Stimulated activated CD8-positive, alpha-beta memory T cell treated with anti-CD3 and anti-CD28 coated beads, Interleukin-4, amount 100 ng/mL, for 24 hours (primary cell): ENCODE data around the gene FBXO8.
A peak's percentile ranks its signal among the peaks of the same experiment; 100 is the strongest.
"Not testable (repeated sequence)": the region's sequence is repeated elsewhere in the genome, so short reads cannot be mapped to it uniquely, and the experiment has no call there.

Experiments
- DNase-seq: peaks from one replicate; pipeline ENCODE4 v3.0.0-alpha.2; 2020; ENCODE audit warnings: low read depth

FBXO8 gene, protein sequence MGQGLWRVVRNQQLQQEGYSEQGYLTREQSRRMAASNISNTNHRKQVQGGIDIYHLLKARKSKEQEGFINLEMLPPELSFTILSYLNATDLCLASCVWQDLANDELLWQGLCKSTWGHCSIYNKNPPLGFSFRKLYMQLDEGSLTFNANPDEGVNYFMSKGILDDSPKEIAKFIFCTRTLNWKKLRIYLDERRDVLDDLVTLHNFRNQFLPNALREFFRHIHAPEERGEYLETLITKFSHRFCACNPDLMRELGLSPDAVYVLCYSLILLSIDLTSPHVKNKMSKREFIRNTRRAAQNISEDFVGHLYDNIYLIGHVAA

DNA sequence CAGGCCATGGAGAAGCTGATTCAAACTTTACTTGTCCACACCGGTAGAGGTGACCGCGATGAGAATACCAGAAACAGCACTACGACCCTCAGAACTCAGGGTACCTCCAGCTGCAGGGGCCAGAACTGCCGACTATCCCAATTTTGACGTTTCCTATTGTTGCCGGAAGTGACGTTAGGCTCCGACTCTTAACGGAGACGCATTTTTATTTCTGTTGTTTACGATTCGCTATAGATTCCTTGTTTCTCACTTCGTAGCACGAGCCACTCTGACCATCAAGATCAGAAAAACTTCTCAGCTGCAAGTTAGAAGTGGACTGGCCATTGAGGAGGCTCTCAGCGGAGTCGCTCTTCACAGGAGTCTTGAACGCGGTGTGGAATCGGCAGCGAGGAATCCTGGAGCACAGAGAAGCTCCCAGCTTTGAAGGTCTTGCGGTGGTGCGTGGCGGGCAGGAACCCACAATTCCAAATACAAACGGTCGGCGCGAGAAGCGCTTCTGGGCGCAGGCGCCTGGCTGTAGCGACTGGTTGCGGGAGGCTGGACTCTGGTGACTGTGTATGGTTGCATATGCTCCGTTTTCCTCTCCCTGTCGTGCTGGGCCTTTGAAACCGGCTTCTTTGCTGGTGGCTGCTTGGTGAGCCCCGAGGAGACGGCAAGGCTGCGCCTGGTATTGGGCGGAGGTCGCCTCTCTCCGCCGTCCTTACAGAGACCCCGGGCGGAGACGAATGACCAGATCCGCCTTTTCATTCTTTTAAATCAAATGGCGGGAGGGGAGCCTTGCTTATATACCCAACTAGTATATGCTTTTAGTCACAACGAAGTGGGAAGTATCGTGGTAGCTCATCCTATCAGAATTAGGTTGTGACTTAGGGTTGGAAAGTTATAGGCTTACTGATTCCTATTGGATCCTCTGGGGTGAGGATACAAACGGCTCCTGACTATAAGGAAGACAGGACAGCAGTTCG lies at the start of gene FBXO8, which contains the start of gene CEP44:
TSS of gene FBXO8 (minus strand) at position 161 of the 965 bp plus-strand sequence. CDS start 20,575 bp downstream, outside the sequence.
TSS of gene CEP44 (plus strand) at position 405 of the 965 bp plus-strand sequence. CDS start 15,211 bp downstream, outside the sequence.
- DNase-seq: peak; percentile 30

DNA sequence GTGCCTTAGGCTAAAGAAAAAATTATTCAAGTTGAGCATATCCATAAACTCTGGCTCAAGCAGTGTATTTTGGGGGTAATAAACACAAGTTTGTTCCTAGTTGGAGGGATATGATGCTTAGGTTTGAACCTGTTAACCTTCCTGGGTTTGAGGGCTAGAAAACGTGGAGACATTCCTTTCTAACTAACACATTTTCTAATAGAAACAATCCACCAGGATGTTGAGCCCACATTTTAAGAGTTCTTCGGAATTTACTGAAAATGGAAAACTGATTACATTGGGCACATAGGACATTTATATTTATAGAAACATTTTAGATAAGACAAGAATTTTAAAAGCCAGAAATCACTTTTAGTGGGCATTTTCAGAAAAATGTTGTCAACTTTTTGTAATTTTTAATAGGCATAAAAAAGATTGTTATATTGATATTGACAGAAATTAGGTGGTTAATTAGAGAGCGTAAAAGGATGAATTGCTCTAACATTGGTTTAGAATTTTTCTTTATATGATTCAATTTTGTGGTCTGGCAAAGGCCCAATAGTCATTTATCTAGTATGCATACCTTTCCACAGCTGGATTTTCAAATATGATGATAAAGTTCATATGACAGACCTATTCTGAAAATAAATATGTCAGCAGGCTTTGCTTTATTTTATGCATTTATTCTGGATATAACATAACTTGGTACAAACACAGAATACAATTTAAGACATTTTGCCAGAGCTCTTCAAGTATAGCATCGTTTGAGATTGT lies 49.5 kb upstream of the FBXO8 start:
- no peak for DNase-seq

DNA sequence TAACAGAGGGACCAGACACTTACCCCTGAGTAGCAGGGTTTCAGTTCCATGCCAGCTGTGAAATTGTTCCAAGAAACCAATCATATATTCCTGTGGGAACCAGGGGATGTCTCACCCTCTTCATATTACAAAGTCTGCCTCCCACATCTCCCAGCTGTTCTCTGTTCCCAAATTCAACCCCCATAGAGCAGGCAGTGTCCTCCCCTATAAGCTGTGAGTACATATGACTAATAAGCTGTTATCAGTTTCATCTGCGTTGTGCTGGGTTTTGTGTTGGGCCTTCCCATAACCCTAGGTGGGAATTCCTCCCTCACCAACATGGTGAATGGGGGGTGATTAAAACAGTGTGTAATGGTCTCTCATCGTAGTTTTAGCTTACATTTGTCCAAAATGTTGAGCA lies 41.3 kb upstream of the FBXO8 start:
- DNase-seq: no peak

DNA sequence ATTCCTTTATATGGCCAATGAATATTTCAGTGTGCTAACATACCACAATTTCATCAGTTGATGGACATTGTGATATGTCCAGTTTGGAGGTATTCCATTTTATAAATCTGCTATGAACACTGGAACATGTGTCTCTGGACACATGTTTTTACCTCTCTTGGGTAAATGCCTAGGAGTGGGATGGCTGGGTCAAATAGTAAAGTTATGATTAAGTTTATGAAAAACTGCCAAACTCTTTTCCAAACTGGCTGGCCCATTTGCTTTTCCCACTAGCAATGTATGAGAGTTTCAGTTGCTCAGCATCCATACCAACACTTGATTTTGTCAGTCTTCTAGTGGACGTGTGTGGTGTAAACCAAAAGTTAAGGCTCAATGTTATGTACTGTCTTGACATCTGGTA lies 40.8 kb upstream of the FBXO8 start:
- DNase-seq: no peak

DNA sequence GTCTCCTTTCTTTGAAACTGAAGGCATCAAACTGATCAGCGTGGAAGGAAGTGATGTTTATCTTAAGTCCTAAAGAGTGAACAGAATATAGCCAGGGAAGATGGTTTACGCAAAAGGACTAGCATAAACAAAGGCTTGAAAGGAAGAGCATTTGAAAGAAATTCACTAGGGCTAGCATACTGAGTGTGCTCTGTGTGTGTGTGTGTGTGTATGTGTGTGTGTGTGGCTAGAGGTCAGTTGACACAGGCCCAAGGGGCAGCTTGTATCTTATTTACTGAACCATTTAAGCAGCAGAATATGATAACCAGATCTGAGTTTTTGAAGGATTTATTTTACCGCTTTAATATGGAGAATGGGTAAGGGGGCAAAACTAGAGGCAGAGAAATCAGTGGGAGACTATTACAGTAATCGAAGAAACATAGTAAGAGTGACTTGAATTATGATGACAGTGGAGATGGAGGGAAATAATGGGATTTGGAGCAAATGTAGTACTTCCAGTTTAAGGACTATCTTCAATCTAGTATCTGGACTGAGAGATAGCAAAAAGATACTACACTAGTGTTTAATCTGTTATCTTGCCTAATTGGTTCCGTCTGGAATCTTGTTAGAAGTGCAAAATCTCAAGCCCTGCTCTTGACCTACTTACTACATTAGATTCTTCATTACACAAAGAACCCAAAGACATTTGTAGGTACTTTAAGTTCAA lies 37.2 kb upstream of the FBXO8 start:
- DNase-seq: no peak

DNA sequence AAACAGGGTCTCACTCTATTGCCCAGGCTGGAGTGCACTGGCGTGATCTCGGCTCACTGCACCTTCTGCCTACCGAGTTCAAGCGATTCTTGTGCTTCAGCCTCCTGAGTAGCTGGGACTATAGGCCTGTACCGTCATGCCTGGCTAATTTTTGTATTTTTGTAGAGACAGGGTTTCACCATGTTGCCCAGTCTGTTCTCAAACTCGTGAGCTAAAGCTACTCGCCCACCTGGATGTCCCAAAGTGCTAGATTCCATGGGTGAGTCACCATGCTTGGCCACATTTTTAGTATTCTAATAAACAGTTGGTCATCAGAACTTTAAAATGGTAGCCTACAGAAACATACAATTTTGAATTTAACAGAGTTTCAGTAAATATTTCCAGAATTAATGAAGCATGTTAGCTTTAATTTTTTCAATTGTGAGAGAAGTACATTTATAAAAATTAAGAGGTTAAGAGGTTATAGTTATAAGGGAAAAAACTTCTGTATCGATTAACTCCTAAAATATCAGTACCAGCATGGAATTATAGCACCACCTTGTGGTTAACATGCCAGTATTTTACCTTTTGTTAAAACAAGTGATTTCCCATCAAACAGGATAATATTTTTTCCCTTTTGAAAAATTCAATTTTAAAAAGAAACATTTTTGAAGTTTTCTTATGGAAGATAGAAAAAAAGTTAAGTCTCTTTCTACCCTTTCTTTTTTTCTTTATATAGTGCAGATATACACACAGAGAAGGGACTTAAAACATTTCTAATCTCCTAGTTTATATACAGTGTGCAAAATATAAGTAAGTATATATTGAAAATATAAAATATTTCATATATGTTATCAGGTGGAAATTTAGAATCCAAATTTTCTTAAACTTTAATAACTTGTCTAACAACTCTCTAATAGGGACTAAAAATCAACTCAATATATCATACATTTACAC lies 35.6 kb upstream of the FBXO8 start:
- no peak for DNase-seq

DNA sequence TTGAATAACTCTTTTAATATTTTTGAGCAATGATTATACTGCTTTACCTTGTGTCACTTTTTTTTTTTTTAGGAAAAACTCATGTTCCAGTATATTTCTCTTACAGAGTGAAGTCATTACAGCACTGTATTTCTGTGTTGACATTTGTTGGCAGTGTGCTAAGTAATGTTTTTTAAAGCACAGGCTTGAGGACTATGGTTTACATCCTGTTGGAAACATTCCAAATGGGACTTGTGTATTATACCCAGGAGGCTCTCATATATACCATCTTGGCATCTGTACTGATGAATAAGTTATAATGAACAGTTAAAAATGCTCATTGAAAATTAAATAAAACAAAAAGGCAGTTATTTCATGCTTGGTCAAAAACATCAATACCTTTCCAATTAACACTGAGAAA lies 34.1 kb upstream of the FBXO8 start:
- DNase-seq: no peak

DNA sequence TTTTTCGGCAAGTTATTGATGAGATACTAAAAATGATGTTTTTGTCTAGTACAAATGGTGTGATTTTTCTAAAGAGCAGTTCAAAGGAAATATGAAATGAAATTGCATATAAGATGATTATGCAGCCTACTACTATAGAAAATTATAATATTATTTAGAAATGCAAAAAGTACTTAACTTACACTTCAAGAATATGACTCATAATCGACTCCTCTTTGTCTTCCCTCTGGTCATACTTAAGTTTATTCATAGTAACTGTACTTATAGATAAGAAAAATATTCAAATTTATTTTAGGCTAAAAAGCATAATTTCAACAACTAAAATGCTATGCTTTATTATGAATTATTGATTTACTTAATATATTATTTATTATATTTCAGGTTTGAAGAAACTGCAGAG lies 33.5 kb upstream of the FBXO8 start:
- no peak for DNase-seq

DNA sequence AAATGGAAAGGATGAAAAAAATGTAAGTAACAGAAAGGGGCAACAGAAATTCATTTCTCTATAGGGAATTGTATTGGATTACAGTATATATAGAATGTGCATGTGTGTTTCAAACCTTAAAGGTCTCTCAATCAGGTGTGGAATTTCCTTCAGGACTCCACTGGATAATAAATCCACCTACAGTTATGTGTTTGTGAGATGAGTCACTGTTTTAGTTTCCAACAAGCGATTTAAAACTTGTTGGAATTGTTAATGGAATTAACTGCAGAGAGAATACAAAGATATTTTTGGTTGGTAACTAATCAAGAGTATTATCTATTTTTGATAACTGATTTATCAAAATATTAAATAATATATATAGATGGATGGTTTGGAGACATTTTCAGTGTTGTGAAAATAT lies 33.1 kb upstream of the FBXO8 start:
- no peak for DNase-seq

DNA sequence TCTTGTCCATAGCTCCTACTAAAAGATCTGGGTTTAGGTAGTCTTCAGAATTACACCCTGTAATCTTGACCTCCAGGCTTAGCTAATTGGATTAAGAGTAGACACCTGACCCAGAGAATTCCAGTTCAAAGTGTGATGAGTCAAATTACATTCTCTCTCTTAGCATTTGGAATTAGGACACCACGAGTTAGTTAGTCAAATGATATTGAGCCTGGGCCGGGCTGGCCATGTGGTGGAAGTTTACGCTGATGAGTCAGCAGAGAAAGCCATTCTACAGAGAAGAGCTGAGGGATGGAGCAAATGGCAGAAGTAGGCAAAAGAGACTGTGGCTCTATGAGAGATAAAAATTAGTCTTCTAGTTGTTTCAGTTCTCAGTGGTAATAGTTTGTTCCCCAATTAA lies 31.3 kb upstream of the FBXO8 start:
- DNase-seq: no peak

DNA sequence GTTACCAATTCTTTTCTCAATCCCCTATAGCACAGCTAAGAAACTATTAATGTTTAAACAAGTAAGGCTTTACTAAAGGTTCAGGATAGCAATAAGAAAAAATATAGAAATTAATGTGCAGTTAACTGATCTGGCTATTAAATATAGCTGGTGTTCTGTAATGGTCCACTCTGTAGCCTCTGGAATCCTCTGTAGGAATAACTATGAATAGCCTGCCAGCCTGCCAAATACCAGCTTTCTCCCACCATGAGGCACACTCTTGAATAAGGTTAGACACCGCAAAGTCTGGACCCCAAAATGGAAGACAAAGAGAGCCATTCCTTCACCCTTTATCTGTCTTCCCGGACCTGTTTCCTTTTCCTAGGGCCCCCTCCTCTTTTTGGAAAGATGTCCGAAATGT lies 30.8 kb upstream of the FBXO8 start:
- no peak for DNase-seq

DNA sequence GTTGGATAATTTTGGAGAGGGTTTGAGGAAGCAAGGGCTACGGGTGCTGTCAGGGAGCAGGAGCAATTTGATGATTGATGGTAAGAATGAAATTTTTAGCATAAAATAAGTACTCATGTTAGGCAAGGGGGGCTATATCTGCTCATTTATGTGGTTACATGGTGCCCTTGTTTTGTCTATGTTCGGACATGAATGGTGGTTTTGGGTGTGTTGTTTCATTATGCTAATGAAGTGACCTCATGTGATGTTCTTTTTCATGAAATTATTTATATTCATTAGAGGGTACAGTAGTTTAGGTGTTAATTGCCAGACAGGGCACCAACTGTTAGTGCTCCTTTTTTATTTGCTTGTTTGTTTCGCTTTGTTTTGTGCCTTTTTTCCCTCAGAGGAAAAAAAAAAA lies 29.5 kb upstream of the FBXO8 start:
- no peak for DNase-seq

DNA sequence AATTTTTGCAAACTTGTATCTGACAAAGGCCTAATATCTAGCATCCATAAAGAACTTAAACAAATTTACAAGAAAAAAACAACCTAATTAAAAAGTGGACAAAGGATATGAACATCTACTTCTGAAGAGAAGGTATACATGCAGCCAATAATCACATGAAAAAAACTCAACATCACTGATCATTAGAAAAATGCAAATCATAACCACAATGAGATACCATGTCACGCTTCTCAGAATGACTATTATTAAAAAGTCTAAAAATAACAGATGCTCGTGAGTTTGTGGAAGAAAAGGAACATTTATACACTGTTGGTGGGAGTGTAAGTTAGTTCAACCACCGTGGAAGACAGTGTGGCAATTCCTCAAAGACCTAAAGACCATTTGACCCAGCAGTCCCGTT lies 24.2 kb upstream of the FBXO8 start:
- DNase-seq: no peak

DNA sequence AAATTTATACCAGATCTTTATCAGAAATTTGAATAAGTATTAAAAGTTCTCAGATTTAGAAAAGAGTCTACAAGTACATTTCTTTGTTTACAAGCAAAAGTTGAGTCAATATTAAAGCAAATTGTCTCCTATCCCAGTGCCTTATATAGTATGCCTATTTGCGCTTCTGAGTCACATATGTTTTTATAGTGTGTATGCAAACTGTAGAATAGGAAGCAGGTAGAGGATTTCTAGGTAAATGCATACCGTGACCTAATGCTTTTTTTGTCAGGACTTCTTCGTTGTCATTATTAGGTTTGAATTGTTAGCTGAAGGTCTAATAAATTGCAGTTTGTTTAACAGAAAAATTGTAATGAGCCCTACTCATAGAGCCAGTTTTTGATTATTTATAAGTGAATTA lies 22.5 kb upstream of the FBXO8 start:
- no peak for DNase-seq

DNA sequence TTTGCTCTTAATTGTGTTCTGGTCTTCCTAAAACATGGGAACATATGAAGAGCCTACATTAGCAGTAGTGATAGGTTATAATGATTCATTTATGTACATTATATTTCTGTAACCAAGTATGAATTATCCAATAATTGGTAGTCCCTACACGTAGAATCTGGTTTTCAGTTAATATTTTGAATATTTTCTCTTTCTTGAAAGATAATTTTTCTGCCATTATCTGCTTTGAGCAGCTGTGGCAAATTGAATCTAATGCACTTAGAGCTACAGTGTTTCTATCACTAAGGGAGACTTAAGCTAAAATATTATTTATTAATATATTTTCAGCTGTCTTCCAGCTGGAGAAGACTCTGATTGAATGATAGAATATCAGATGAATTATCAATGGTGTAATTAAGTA lies 21.2 kb upstream of the FBXO8 start:
- no peak for DNase-seq

DNA sequence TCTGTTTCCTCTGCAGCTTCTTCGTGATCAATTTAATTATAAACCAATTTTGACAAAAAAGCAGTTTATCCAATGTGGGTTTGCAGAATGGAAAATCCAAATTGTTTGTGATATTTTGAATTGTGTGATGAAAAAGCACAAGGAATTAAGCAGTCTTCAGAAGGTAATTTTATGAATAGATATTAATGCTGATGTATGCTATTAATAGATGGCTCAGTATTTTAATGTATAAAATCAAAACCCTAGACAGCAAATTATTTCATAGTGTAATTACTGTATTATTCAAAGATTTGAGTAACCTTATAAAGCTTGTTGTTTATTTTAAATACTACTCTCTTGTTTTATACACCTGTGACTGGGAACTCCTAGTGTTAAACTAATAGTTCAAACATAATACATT lies 20.2 kb upstream of the FBXO8 start:
- no peak for DNase-seq

DNA sequence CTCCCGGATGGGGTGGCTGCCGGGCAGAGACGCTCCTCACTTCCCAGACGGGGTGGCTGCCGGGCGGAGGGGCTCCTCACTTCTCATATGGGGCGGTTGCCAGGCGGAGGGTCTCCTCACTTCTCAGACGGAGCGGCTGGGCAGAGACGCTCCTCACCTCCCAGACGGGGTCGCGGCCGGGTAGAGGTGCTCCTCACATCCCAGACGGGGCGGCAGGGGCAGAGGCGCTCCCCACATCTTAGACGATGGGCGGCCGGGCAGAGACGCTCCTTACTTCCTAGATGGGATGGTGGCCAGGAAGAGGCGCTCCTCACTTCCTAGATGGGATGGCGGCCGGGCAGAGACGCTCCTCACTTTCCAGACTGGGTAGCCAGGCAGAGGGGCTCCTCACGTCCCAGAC lies 11.7 kb upstream of the FBXO8 start:
- DNase-seq: not testable (repeated sequence)

DNA sequence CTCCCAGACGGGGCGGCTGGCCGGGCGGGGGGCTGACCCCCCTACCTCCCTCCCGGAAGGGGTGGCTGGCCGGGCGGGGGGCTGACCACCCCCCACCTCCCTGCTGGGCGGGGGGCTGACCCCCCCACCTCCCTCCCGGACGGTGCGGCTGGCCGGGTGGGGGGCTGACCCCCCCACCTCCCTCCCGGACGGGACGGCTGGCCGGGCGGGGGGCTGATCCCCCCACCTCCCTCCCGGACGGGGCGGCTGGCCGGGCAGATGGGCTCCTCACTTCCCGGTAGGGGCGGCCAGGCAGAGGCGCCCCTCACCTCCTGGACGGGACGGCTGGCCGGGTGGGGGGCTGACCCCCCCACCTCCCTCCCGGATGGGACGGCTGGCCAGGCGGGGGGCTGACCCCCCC lies 11.2 kb upstream of the FBXO8 start:
- DNase-seq: not testable (repeated sequence)

DNA sequence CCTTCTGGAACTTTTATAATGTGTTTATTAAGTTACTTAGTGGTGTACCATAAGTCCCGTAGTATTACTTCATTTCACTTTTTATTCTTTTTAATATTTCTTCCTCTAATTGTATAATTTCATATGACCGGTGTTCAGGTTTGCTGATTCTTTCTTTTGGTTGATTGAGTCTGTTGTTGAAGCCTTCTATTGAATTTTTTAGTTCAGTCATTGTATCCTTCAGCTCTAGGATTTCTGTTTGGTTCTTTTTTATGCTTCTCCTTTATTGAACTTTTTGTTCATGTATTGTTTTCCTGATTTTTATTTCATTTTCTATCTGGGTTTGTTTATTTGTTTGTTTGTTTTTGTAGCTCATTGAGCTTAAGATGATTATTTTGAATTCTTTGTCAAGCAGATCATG lies 9.0 kb upstream of the FBXO8 start:
- no peak for DNase-seq

DNA sequence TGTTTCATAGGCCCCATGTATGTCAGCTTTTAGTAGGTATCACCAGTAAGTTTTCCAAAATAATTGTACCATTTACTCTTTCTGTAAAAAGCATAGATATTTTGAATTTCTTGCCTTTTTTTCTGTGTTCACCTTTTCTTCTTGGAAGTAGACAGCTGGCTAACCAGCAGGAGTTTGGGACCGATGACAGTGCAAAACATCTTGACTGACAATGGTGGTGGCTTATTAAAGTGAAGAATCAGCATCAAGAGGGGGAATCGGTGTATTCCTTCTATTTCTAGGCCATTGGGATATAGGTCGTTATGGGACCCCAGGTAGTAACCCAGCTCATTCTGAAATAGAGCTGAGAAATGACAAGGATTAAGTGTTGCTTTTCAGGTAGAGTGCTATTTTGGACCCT lies 3.4 kb upstream of the FBXO8 start:
- DNase-seq: no peak

DNA sequence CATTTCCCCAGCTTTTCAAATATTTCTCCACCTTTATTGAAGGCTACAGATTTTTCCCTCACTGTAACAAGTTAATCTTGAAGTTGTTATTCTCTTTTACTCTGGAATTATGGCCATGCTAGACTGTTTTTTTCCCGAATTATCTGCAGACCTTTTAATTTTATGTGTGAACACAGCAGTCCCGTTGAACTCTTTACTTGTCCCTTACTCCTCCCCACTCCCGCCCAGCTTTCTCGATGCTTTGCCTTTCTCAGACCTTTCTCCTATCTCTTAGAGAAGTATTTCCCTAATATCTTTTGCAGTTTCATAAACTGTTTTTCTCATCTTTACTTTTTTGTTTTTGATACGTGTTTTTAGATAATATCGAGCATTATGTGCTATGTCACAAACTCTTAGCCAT lies 1.0 kb upstream of the FBXO8 start:
- DNase-seq: no peak
